HG02852 (cell line): ENCODE data around the gene URM1.

Experiments
- ATAC-seq: cut with Tn5 transposase; IDR thresholded peaks from one replicate; pipeline ENCODE4 v1.9.1; 2021; ENCODE audit warnings: mild to moderate bottlenecking, moderate library complexity; ENCODE audit not compliant: unreplicated experiment

URM1 gene

GRCh38 chr9:128424268-128424780 lies 53.1 kb downstream of the URM1 start:
- ATAC-seq = no peak

- no peak for ATAC-seq
Observed at GRCh38 chr9:128428644-128429512, 57.7 kb downstream of the URM1 start.

GRCh38 chr9:128429513-128430086 lies 58.4 kb downstream of the URM1 start:
- ATAC-seq = no peak

DNA sequence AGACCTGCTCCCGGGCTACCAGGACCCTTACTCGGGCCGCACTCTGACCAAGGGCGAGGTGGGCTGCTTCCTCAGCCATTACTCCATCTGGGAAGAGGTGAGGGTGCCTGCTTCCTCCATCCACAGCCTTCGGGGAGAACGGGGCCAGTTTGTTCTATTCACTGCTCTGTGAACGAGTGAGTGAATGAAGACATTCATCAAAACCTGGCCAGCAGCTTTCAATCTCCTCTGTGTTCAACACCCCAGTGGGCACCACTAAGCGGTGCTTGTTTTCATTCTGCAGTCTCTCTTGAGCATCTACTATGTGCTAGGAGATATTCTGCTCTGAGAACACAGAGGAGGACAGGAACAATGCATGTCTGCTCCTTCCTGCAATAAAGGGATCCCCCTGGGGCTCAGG lies 60.0 kb downstream of the URM1 start:
- ATAC-seq = no peak

DNA sequence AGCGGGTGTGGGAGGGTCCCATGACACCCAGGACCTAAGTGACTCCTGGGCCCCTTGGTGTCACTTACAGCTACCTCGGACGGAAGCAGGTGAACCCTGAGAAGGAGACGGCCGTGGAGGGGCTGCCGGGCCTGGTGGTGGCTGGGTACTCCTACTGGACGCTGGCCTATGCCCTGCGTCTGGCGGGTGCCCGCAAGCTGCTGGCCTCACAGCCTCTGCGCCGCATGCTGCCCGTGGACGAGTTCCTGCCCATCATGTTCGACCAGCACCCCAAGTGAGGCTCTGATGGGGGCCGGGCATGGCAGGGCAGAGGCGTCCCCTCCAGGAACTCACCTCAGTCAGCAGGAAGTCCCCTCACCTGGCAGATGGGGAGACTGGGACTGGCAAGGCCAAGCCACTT lies 63.2 kb downstream of the URM1 start:
- ATAC-seq = no peak

DNA sequence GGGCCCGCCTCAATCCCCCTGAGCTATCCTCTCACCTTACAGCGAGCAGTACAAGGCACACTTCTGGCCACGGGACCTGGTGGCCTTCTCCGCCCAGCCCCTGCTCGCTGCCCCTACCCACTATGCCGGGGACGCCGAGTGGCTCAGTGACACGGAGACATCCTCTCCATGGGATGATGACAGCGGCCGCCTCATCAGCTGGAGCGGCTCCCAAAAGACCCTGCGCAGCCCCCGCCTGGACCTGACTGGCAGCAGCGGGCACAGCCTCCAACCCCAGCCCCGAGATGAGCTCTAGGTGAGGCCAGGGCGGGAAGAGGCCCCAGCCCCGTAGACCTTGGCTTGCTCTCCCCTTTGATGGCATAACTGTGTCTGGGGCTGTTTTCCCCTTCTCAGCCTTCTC lies 64.4 kb downstream of the URM1 start:
- no peak for ATAC-seq

DNA sequence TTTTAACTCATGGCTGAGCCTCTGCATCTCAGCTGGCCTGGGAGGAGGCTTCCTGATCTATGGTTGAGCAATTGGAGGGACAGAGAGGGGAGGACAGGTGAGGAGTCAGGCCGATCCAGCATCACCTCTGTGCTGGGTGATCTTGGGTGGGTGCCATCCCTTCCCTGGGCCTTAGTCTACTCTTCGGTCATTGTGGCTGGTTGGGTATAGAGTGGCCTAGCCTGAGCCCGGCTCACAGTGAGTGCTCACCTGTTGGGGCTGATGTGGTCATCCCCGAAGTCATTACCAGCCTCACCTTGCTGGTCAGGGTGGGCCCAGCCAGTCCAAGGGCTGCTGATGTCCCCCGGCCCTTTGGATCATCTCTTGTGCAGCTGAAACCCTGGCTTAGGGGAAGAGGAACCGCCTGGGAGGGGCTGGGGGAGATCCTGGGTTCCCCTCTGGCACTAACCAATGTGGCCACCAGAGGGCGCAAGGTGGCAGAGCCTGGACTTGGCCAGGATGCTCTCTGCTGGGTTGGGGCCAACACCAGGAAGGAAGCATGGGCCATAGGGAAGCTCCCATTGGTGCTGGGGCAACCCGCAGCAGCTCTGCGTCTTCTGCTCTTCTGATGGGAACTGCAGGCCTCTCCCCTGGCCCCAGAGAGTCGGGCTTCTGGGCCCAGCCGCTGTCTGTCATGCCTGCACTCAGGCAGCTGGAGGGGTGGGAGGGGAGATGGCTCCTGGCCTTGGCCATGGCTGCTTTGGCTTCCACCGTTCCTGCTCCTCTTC lies 67.4 kb downstream of the URM1 start:
- ATAC-seq = no peak

GRCh38 chr9:128439273-128439672 lies 68.1 kb downstream of the URM1 start:
- ATAC-seq = no peak
